Parathyroid adenoma (tissue), 2 donors: ENCODE results near the gene PSENEN.

Source experiments
- H2AFZ ChIP-seq: fragments of 300-600 bp; sonication (generic); one replicate; pipeline ENCODE4 v1.7.0; 2017; ENCODE audit warnings: antibody characterized with exemption, mild to moderate bottlenecking
- H3K27ac ChIP-seq: fragments of 300-600 bp; sonication (generic); one replicate; pipeline ENCODE4 v1.7.0; 2017
- H3K27me3 ChIP-seq: fragments of 300-600 bp; sonication (generic); one replicate; pipeline ENCODE4 v1.7.0; 2017; ENCODE audit warnings: low read length; ENCODE audit not compliant: control insufficient read depth, insufficient read depth
- H3K36me3 ChIP-seq: fragments of 300-600 bp; sonication (generic); one replicate; pipeline ENCODE4 v1.7.0; 2017; ENCODE audit warnings: low read length; ENCODE audit not compliant: control insufficient read depth, insufficient read depth
- H3K4me1 ChIP-seq: fragments of 300-600 bp; sonication (generic); one replicate; pipeline ENCODE4 v1.7.0; 2017; ENCODE audit warnings: control low read depth
- H3K4me2 ChIP-seq: fragments of 300-600 bp; sonication (generic); one replicate; pipeline ENCODE4 v1.7.0; 2017; ENCODE audit warnings: low read length
- H3K4me3 ChIP-seq: fragments of 300-600 bp; sonication (generic); one replicate; pipeline ENCODE4 v1.7.0; 2017; ENCODE audit warnings: low read depth, low read length
- H3K79me2 ChIP-seq: fragments of 300-600 bp; sonication (generic); one replicate; pipeline ENCODE4 v1.7.0; 2017; ENCODE audit warnings: control low read depth
- H3K9ac ChIP-seq: fragments of 300-600 bp; sonication (generic); one replicate; pipeline ENCODE4 v1.7.0; 2017; ENCODE audit warnings: mild to moderate bottlenecking
- H3K9me3 ChIP-seq: fragments of 300-600 bp; sonication (generic); one replicate; pipeline ENCODE4 v1.7.0; 2017; ENCODE audit warnings: low read length; ENCODE audit not compliant: control insufficient read depth
- CTCF ChIP-seq: fragments of 300-600 bp; sonication (generic); IDR thresholded peaks from one replicate; pipeline ENCODE4 v1.7.0; 2017; ENCODE audit warnings: antibody characterized with exemption, mild to moderate bottlenecking
- donor health status: primary hyperparathyroidism.

The PSENEN gene

GRCh38 chr19:35779033-35779432 is 33.6 kb downstream of the PSENEN start:
- Histone ChIP-seq H3K27me3 (no peaks in the 10 kb centered on the region), H3K27ac (no peak overlapping the region), H3K4me3 (no peak overlapping the region), H3K9ac (no peak overlapping the region), H3K36me3 (no peaks in the 10 kb centered on the region), H3K9me3 (no peaks in the 10 kb centered on the region), H2AFZ (no peak overlapping the region), H3K4me1 (peaks cover 10% of the 10 kb centered on the region), H3K4me2 (no peak overlapping the region), H3K79me2 (no peaks in the 10 kb centered on the region)
- no peak for TF ChIP-seq CTCF

DNA sequence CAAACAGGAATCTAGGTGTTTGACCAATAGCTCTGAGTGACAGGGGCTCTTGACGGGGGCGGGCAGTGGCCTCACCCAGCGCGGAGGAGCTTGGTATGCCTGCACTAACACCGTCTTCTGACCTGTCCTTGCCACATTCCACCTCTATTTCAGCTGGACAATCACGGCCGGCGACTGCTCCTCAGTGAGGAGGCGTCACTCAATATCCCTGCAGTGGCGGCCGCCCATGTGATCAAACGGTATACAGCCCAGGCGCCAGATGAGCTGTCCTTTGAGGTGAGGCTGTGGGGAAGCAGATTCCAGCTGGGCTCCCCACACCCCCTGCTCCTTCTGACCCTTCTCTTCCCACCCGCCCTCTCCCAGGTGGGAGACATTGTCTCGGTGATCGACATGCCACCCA is 34.6 kb downstream of the PSENEN start:
- peaks cover 5% of the 10 kb centered on the region for H3K4me1 ChIP-seq
- no peak overlapping the region for H2AFZ ChIP-seq
- H3K9me3 ChIP-seq: no peaks in the 10 kb centered on the region
- no peak overlapping the region for H3K4me3 ChIP-seq
- no peaks in the 10 kb centered on the region for H3K27me3 ChIP-seq
- no peaks in the 10 kb centered on the region for H3K79me2 ChIP-seq
- H3K9ac ChIP-seq: no peak overlapping the region
- no peaks in the 10 kb centered on the region for H3K36me3 ChIP-seq
- H3K27ac ChIP-seq: no peak overlapping the region
- no peak for TF ChIP-seq CTCF
- H3K4me2 ChIP-seq: no peak overlapping the region

- TF ChIP-seq CTCF: no peak
- H3K9me3 ChIP-seq: no peaks in the 10 kb centered on the region
- H2AFZ ChIP-seq: no peak overlapping the region
- H3K4me2 ChIP-seq: no peak overlapping the region
- H3K4me3 ChIP-seq: no peak overlapping the region
- peaks cover 5% of the 10 kb centered on the region for H3K4me1 ChIP-seq
- H3K27me3 ChIP-seq: no peaks in the 10 kb centered on the region
- H3K79me2 ChIP-seq: no peaks in the 10 kb centered on the region
- no peak overlapping the region for H3K27ac ChIP-seq
- no peak overlapping the region for H3K9ac ChIP-seq
- H3K36me3 ChIP-seq: no peaks in the 10 kb centered on the region
These were observed 35.3 kb downstream of the PSENEN start for GRCh38 chr19:35780717-35781116.

DNA sequence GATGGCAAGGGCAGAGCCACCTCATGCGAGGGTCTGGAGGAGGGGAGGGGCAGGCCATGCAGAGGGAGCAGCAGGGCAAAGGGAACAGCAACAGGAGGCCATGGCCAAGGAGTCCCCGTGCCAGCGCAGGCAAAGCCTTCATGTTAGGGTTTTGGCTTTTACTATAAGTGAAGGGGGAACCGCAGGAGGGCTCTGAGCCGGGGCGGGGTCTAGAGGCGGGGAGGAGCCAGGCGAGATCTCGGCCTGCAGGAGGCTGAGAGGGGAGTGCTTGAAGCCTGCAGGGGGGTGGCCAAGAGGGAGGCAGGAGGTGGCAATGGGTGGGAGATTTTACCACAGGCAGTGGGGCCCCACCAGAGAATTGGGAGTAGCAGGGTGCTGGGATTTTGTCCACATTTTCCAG is 36.2 kb downstream of the PSENEN start:
- H3K27ac ChIP-seq: no peak overlapping the region
- H3K79me2 ChIP-seq: no peaks in the 10 kb centered on the region
- H3K4me3 ChIP-seq: no peak overlapping the region
- no peaks in the 10 kb centered on the region for H3K4me1 ChIP-seq
- H3K9me3 ChIP-seq: no peaks in the 10 kb centered on the region
- H2AFZ ChIP-seq: no peak overlapping the region
- H3K9ac ChIP-seq: no peak overlapping the region
- H3K4me2 ChIP-seq: no peak overlapping the region
- TF ChIP-seq CTCF: no peak
- H3K36me3 ChIP-seq: no peaks in the 10 kb centered on the region
- no peaks in the 10 kb centered on the region for H3K27me3 ChIP-seq

DNA sequence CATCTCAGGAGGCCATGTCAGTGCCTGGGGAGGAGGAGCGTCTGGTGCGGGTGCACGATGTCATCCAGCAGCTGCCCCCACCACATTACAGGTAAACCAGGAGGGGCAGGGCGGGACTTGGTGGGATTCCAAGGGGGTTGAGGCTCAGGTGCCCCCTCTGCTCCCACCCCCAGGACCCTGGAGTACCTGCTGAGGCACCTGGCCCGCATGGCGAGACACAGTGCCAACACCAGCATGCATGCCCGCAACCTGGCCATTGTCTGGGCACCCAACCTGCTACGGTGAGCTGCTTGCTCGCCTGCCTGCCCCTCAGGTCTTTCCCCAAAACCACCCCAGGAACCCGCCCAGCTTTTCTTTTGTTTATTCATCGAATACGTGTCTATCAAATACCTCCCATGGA is 37.1 kb downstream of the PSENEN start:
- Histone ChIP-seq H3K27me3 (no peaks in the 10 kb centered on the region), H3K4me2 (no peak overlapping the region), H3K36me3 (no peaks in the 10 kb centered on the region), H3K9ac (no peak overlapping the region), H2AFZ (no peak overlapping the region), H3K27ac (no peak overlapping the region), H3K79me2 (no peaks in the 10 kb centered on the region), H3K9me3 (no peaks in the 10 kb centered on the region), H3K4me1 (no peaks in the 10 kb centered on the region), H3K4me3 (no peak overlapping the region)
- TF ChIP-seq CTCF: no peak
